ENCODE results near the gene WFDC12.

Gene WFDC12

DNA sequence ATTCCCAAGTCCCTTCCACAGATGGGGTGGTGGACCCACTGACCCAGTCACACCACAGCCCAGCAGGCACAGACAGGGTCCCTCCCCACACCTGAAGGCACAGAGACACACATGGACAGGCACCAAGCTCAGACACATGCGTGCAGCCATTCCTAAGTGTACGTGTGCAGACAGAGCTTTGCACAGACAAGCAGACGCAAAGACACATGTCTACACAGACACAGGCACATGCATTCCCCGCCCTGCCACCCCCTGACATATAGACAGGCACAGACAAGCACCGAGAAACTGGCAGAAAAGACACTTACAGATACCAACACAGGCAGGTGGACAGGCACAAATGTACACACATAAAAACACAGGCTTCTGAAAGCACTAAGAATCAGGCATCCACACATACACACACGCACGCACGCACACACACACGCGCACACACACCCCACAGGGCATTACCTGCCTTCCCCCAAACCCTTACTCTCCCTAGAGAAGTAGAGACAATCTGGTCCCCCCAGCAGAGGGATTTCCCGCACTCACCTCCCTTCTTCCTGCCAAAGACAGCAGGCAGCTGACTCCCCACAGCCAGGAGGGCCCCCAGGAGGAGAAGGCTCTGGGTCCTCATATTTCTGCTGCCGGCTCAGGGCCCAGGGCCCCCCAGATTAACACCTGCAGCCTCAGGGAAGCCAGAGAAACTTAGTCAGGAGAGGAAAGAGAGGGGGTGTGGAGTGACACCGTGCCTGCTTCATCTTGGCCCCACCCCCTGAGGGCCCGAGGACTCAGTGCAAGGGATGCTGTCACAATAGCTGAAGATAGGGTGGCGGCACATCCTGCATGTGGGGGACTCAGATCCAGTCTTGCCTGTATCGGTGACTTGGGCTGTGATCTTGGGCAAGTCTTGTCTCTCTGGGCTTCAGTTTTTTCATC, 9.5 kb downstream of the WFDC12 start, which contains the start of gene WFDC5:
Gene WFDC5 (minus strand): TSS at position 710 of the 921 bp plus-strand sequence. CDS start 91 bp downstream, at position 619.
- no peak for DNase-seq (ENCODE audit: low read depth)

DNA sequence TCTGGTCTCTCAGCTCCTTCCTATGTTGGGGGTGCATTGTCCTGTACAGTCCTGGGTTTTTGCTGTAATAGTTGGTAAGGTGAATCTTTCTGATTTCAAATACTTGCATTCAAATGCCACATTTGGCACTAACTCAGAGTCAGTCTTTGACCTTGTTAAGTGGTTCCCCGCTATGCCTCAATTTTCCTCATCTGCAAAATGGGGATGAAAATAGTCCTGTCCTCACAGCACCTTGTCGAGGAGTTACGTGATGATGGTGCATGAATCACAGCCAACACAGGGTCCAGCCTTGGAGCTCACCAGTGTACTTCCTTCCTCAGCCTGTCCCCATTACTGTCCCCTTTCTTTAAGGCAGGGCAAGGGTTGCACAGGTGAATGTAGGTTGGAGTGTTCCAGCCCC, 10.4 kb downstream of the WFDC12 start:
- DNase-seq (ENCODE audit: low read depth), result no peak

DNA sequence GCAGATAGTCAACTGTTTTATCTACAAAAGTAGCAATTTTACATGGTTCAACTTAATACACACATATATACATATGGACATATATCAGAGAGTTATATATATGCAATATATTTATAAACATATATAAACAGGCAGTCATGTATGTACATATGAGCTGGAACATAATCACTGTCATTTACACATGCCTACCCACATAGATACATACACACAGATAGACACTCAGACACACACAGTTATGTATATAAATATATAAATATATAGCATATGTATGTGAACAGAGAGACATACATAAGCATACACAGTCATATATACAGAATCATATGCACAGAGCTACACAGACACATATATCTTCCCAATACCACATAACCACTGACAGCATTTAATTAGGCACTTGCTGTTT, 11.5 kb downstream of the WFDC12 start:
- no peak for DNase-seq (ENCODE audit: low read depth)

DNA sequence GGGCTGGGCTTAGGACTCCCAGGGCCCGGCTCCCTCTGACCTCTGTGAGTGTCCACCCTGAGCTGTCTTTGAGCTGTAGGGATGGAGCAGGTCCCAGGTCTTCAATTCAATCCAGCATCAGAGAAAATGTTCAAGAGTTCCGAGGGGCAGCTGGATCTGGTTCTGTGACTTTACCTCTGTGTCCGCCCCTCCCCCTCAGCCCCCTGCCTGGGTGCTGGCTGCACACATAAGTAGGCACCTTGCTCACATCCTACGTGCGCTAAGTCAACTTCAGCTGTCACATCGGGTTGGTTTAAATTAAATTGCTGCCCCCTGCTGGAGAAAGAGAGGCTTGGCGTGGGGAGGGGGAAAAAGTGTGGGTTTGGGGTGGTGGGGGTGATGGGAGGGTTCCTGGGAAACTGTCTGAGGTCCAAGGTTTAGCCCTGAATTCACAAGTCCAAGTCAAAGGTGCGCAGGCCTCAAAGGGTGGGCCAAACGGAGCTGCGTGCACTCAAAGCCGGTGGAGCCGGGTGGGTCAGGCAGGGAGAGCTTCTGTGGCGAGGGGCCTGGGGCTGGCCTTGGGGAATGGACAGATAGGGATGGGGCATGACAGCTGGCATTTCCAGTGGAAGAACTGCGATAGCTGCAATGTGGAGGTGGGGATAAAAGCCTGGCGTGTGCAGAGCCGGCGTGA, 12.3 kb downstream of the WFDC12 start:
- DNase-seq (ENCODE audit: low read depth), result no peak

DNA sequence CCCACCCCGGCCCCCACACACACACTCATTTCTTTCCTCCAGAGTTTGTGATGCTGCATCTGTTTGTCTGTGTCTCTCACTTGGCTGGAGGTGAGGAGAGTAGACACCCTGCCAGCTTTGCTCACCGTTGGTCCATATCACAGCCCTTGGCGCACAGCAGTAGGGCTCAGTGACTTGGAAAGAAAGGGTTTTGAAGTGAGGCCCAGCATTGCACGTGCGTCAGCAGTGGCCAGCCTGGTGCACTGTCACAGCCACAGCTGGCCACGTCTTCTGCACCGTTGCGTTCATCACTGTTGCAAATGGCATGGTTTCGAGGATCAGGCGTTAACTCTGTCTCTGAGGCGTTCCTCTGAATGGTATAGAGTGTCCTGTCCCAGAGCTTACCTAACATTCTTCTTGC, 13.0 kb downstream of the WFDC12 start:
- no peak for DNase-seq (ENCODE audit: low read depth)

- DNase-seq (ENCODE audit: low read depth), result no peak
Observed at GRCh38 chr20:45110301-45110700, 14.0 kb downstream of the WFDC12 start.

DNA sequence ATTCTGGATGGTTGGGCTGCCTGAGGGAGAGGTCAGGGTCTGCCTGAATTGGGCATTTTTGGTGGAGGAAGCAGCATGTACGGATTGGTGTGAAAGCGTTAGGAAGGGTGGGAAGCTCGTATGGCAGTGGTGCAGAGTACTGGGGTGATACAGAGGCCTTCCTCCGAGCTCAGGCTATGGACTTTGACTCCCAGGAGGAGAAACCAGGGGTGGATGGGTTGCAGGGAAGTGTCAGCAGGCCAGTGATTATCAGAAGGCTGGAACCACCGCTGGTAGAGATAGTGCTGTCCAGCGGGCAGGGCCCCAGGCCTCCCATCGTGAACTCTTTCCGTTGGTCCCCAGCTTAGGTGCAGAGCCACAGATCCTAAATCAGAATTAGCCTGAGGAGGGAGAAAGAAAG, 14.6 kb downstream of the WFDC12 start:
- no peak for DNase-seq (ENCODE audit: low read depth)

- DNase-seq (ENCODE audit: low read depth), result no peak
Observed at GRCh38 chr20:45105317-45105716, 18.9 kb downstream of the WFDC12 start.

DNA sequence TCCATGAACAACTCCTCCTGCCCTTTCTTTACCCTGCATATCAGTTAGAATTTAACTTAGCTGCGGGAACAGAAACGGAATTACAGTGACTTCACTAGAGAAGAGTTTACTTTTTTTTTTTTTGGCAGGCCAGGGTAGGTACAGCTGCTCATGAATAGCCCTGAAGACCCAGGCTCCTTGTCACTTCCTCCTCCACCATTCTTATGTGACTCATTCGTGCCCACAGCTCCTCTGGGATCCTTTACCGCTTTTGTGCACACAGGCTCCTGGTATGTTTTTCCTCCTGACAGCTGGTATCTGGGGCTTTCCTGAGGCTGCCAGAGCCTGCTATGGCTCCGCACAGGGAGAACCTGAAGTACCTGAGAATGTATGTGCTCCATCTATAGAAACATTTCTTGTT, 19.5 kb downstream of the WFDC12 start:
- no peak for DNase-seq (ENCODE audit: low read depth)

GRCh38 chr20:45103072-45103471, 21.2 kb downstream of the WFDC12 start:
- no peak for DNase-seq (ENCODE audit: low read depth)

- no peak for DNase-seq (ENCODE audit: low read depth)
Observed at GRCh38 chr20:45101333-45101850, 22.9 kb downstream of the WFDC12 start.

DNA sequence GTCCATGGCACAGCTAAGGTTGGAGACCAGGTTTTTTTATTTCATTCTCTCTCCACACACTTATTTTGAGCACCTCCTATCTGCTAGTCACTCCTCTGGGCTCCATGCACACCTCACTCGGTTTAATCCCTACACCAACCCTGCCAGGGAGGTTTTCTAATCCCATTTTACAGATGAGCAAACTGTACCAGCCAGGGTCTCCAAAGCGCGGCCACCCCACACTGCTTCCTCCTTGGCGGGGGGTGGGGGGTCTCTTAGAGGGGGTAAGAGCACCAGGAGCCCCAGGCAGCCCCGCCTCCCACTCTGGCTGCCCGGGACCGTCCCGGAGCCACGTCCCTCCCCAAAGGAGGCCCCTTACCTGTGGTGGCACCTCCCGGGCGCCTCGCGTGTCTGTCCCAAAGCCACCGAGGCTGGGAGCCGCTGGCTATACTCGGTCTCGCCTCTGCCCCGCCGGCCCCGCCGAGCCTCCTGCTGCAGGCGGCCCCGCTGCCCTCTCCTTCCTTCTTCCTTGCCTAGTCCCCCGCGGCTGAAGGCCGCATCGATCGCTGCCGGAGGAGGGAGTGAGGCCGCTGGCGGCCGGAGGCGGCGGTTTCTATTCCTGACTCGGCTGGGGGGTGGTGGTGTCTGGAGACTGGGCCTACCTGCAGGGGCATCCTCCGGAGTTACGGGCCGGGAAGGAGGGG, 23.6 kb downstream of the WFDC12 start, which contains the start of gene KCNS1:
Gene KCNS1 (minus strand): TSS at position 565 of the 683 bp plus-strand sequence. CDS start 1,891 bp downstream, outside the sequence.
- DNase-seq (ENCODE audit: low read depth), result no peak

DNA sequence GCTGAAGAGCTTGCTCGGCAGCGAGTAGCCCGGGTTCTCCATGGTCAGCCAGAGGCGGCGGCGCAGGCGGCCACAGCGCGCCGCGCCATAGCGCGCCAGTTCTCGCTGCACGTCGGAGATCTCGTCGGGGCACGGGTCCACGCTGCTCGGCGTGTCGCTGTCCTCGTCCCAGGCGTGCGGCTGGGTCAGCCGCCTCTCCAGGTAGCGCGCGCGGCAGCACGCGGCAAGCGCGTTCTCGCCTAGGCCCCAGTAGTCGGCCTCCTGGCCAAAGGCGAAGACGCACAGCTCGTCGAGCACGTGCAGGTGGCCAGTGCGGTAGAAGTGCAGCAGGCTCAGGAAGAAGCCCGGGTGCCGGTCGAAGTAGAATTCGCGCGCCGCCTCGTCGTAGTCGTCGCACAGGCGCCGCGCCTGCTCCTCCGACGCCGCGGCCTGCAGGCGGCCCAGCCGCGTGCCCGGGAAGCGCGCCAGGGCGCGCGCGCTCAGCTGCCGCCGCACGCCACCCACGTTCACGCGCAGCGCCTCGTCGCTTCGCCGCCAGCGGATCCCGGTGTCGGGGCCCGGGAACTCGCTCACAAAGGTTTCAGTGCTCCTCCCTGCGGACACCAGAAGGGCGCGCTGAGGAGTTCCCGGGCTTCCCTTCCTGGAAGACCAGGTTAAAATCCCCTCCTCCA, 26.0 kb downstream of the WFDC12 start:
- no peak for DNase-seq (ENCODE audit: low read depth)

- no peak for DNase-seq (ENCODE audit: low read depth)
Observed at GRCh38 chr20:45097485-45098102, 26.7 kb downstream of the WFDC12 start.

- DNase-seq (ENCODE audit: low read depth), result no peak
Observed at GRCh38 chr20:45096781-45097180, 27.5 kb downstream of the WFDC12 start.

DNA sequence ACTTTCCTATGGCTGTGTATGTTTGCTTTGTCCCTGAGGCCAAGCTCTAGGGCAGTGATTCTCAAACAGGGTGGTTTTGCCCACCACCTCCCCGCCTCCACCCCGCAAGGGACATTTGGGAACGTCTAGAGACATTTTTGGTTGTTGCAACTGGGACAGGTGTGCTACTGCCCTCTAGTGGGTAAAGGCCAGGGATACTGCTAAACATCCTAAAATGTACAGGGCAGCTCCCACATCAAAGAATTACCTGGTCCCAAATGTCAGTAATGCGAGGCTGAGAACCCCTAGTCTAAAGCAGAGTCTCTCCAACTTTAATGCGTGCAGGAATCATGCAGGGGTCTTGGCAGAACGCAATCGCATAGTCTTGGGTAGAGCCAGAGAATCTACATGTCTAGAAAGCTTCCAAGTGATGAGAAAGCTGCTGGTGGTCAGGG, 28.4 kb downstream of the WFDC12 start:
- no peak for DNase-seq (ENCODE audit: low read depth)

- DNase-seq (ENCODE audit: low read depth), result no peak
Observed at GRCh38 chr20:45094864-45095574, 29.2 kb downstream of the WFDC12 start.

DNA sequence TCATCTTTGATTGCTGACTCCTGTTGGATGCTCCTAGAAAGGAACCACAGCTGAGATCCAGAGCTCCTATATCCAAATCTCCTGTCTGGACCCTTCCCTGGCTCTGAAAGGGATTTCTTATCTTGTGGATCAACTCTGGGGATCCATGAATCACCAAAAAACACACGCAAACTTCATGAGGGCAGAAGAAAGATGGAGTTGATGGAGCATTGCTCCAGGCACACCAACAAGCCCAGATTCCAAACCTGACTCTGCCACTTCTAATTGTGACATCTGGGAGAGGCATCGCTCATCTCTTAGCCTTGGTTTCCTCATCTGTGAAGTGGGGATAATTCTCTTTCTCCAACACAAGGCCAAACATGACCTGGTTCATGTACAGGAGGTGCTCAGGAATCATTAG, 30.1 kb downstream of the WFDC12 start:
- DNase-seq (ENCODE audit: low read depth), result no peak

- DNase-seq (ENCODE audit: low read depth), result no peak
Observed at GRCh38 chr20:45092898-45093297, 31.4 kb downstream of the WFDC12 start.

DNA sequence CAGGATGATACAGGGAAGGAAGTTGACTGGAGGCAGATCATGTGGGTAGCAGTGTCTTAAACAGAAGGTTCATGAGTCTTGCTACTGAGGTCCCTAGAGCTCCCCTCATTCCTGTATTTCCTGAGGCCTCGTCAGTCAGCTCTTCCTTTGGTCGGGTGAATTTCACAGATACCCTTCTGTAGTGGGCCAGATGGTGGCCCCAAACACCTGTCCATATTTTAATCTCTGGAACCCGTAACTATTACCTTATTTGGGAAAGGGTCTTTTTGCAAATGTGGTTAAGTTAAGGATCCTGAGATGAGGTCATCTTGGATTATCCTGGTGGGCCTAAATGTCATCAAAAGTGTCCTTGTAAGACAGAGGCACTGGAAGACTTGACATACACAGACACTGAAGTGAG, 32.9 kb downstream of the WFDC12 start:
- DNase-seq (ENCODE audit: low read depth), result no peak

DNA sequence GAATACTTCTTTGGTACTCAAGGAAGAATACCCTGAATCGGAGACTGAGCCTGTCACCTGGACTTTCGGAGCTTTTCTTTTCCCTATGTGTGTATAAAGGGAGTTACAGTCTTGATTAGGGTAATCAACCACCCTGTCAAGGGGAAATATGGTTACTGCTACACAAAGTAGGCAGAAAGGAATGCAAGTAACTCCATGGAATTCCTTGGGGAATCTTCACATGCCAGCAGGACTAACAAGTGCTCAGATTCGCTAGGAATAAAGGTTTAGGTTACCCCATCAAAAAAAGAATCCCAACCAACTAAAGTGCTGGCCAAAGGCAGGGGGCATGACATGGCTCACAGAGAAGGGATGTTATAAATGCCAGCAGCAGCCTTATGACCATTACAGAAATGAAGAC, 33.8 kb downstream of the WFDC12 start:
- DNase-seq (ENCODE audit: low read depth), result no peak
